IPS-18c (cell line): ENCODE measurements around the gene MED23.

Experiments used
- H3K4me3 ChIP-seq: 2 replicates; pipeline ENCODE4 v1.7.0; 2013; ENCODE audit warnings: low read depth, mild to moderate bottlenecking, low read length, moderate library complexity; ENCODE audit not compliant: insufficient read depth
- H3K9me3 ChIP-seq: one replicate; pipeline ENCODE4 v1.6.1; 2013; ENCODE audit warnings: mild to moderate bottlenecking, low read length, moderate library complexity; ENCODE audit not compliant: control insufficient read depth, insufficient read depth

MED23 gene

DNA sequence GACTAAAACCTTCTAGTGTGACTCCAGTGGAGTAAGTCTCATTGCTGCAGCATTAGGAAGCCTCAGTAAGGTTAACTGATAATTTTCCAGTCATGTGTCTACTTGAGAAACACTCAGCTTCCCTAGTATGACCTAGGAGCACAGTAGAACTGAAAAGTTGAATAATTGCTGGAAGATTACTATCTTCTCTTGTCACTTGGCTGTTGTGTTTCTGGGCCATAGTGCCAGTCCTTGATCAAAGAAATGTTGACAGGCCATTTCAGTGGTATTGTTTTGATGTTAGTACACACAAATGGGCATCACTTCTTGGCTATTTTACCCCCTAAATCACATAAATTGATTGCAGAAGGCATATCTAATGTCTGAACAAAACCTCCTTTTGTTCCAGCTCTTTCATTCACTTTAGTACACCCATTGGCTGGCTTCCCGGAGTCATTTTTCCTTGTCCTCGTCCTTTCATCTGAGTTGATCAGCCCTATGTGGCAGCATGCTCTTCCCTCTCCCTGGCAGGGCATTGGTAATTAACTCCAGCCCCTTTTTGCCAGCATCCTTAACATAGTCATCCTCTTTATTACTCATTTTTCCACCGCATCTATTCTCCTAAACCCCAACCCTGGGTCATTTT lies 15.1 kb upstream of the MED23 start:
- no peak overlapping the region for H3K4me3 ChIP-seq
- H3K9me3 ChIP-seq = no peaks in the 10 kb centered on the region

DNA sequence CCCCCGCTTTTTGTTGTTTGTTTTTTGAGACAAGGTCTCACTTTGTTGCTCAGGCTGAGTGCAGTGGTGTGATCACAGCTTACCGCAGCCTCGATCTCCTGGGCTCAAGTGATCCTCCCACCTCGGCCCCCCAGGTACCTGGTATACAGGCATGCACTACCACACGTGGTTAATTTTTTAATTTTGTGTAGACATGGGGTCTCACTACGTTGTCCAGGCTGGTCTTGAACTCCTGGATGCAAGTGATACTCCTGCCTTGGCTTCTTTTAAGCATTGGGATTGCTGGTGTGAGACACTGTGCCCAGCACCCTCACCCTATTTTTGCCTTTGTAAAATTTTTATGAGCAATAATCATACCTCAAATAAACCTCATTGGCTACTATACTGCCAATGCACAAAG lies 14.5 kb upstream of the MED23 start:
- no peak overlapping the region for H3K4me3 ChIP-seq
- no peaks in the 10 kb centered on the region for H3K9me3 ChIP-seq

DNA sequence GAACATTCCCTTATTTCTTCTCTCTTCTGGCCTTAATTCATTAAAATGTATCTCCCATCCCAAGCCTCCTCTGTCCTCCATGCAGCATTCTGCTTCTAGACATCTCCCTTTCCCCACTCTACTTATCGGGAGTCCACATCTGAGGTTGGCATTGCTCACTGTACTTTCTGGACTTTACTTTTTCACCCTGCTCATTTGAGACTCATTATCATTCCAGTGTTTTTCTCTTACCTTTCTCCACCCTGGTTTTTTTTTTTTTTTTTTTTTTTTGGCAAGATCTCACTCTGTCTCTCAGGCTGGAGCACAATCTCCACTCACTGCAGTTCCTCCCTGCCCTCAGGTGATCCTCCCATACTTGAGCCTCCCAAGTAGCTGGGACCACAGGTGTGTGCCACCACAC lies 13.5 kb upstream of the MED23 start:
- no peak overlapping the region for H3K4me3 ChIP-seq

DNA sequence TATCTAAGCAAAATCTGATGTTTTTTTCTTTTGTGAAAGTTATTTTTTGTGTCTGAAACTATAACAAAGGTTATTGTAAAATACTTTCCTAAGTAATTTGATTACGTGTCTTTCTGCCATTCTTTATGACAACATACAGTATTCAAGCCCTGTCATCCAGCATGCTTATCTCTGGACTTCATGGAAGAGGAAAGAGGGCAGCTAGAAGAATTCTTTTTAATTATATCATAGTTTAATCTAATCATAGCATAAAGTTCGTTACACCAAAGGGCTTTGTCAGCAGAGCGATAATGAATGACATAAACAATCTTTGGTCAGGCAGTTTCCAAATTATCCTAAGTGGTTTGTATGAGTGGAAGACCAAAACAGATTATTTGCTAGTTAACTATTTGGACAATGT lies 12.5 kb upstream of the MED23 start:
- no peak overlapping the region for H3K4me3 ChIP-seq
- no peaks in the 10 kb centered on the region for H3K9me3 ChIP-seq

More for the DNA sequence above, 13.5 kb upstream of the MED23 start:
- no peaks in the 10 kb centered on the region for H3K9me3 ChIP-seq

DNA sequence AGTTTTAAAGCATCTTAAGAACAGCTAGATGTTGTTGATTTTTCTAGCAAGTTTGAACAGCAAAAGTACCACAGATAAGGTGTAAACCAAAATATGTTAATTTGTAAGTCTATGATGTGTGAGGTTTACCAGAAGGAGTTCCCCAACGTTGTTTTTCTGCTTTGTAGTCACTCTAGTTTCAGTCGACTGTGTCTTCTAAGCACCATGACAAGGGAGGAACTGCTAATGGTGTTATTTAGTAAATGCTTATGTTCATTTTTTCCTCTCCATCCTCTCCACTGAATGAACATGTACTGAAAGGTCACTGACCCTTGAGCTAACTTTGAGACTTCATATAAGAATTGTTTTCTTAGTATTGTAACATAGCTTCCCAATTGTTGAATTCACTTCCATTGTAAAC lies 12.1 kb upstream of the MED23 start:
- Histone ChIP-seq H3K4me3 (no peak overlapping the region), H3K9me3 (no peaks in the 10 kb centered on the region)

DNA sequence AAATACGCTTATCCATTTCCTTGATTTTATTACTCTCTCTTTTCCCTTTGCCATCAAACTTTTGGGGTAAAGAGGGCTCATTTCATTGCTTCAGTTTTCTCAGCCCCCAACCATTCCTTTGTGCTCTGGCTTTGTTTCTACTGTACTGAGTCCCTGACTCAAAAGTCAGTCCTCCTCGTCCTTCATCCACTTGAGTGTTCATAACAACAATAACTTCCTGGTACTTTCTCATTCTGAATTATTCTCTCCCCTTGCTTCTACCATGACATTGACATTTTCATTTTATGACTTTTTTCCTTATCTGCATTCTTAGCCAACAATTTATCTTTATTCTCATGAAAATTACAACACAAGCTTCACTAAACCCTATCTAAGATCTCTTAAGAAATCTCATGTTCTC lies 10.0 kb upstream of the MED23 start:
- Histone ChIP-seq H3K4me3 (no peak overlapping the region), H3K9me3 (no peaks in the 10 kb centered on the region)

DNA sequence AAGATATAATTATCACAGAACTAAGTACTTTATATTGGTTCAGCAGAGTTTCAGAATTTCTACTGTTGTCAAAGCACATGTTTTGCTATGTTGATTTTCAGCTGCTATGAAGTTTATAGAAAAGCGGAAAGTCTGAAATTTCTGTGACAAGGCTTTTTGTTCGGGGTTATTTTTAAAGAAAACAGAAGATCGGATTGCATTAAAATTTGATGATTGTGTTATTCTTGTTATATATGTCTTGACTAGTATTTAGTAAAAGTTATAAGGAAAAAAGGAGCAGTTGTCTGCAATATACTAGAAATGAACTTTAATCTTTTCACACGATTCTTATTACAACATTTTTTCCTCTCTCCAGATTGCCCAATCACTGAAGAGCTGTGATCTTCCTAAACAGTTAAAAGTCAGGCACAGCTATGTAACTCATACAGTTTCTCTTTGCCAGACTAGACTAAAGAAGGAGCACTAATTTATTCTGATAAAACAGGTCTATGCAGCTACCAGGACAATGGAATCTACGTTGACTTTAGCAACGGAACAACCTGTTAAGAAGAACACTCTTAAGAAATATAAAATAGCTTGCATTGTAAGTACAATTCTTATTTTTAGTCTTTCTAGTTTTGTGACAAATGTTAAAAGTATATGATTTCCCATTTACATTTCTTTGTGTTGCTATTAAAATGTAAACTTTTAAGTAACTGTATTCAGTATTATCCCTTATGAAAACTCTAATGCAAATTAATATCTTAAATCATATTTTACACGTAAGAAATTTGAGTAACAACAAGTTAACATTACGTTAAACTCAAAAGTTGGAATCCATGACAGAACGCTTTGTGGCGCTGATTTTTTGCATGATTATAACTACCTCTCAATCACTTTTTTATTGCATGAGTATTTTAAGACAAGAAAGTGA lies 9.1 kb upstream of the MED23 start, which contains the start of gene ENPP3:
Gene ENPP3, plus strand, starts transcription at position 423 of the 913 bp plus-strand sequence. Its CDS starts 83 bp downstream, at position 506.
- no peaks in the 10 kb centered on the region for H3K9me3 ChIP-seq
- no peak within 1 kb of the TSS for H3K4me3 ChIP-seq

DNA sequence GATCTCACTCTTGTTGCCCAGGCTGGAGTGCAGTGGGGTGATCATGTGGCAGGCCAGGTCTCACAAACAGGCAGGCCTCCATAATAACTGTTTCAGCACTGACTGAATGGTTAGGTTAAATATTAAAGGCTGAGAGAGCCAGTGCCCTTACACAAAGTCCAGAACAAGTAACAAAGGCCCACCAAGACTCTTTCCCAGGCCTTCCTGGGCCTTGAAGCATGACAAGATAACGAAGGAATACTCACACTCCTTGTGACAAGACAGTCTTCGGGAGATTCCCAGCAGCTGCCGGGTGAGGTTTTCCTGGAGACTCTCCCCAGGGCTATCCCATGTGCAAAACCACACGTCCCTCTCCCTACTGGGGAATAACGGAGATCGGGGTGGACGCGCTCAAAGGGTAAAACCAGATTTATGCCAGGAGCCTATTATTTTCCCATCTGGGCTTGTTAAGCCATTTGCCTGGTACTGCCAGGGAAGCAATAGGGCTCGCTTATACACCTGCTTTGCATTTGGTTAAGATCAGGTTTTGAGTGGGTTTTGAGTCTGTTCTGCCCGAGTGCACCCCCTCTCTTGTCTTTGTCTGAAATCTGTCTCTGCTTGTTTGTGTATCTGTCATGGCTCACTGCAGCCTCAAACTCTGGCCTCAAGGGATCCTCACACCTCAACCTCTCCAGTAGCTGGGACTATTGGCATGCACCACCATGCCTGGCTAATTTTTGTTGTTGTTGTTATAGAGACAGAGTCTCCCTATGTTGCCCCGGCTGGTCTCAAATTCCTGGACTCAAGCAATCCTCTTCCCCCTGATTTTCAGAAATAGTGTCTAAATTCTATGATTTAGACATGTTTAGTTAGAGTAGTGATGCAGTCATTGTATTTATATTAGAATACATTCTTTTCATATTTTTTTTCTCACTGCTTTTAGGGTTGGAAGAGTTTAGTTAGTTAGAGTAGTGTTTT lies 7.6 kb upstream of the MED23 start:
- Histone ChIP-seq H3K9me3 (no peaks in the 10 kb centered on the region), H3K4me3 (no peak overlapping the region)

DNA sequence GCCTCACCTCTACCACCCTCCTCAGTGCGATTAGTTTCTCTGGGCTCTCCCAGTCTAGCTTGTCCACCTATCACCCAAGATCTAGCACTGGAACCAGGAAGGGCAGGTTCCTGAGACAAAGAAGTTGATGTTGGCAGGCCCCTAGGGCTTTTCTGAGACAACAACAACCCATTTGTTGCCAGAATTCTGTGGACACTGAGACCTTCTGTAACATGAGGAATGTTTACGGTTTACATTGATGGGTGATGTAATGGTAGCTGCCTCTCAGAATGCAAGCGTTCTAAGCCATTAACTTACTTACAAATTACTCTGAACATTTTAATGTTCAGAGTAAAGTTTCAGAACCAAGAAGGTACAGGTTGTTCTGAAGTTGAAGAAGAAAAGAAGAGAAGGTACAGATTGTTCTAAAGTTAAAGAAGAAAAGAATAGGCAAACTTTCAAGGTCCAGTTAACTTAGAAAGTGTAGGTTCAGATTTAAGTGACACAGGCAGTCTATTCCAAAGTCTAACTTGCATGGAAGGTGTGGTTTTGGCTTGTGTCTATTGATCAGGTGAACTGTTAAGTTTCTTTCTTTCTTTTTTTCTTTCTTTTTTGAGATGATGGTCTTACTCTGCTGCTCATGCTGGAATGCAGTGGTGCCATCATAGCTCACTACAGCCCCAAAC lies 3.7 kb upstream of the MED23 start:
- Histone ChIP-seq H3K9me3 (no peaks in the 10 kb centered on the region), H3K4me3 (no peak overlapping the region)

DNA sequence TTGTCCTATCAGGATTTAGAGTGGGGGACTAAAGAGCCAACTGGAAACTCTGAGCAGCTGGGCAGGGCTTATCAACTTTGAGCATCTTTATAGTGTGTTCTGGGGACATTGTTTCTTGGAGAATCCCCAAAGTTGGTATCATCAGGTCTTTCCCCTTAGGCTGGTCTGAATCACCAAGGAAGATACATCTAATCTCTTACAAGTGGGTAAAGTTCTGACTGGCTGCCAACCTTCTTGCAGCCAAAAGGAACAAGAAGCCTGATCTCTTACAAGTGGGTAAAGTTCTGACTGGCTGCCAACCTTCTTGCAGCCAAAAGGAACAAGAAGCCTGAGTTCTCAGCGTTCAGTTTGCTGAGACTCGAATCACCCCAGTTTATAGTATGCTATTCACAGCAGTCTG lies 1.6 kb upstream of the MED23 start:
- H3K4me3 ChIP-seq = no peak overlapping the region

DNA sequence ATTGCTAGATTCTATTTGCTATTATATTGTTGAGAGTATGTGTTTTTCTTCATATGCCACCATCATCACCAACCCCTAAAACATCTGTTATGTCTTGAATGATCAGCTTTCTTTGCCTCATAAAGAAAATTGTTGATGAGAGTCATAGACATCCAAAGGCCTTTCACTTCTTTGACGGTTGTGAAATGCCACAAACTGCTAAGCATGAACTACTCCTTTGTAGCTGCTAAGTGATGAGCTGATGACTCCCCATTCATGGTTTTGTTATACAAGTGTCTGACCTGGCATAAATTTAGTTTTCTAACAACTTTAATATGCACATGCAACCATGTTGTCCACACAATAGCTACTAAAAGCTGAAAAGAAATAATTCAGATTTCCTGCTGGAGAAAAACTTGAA lies 684 bp upstream of the MED23 start:
- Histone ChIP-seq H3K9me3 (no peaks in the 10 kb centered on the region), H3K4me3 (no peak overlapping the region)

More for the DNA sequence above, 1.6 kb upstream of the MED23 start:
- no peaks in the 10 kb centered on the region for H3K9me3 ChIP-seq

DNA sequence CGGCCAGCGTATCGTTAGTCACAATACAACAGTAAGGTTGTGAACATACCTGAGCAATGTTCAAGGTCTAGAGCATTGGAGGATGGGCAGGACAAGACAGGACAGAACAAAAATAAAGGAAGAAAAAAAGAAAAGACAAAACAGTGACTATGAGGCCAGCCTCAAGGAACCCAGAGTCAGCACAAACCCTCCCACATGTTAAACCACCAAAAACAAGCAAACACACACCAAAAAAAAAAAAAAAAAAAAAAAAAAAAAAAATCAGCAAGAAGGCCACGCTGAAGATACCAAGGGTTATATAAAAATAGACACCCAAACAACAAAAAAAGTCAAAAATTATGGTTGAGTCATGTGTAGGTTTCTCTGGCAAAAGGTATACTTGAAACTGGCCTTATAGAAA lies 12.8 kb downstream of the MED23 start:
- H3K9me3 ChIP-seq = no peaks in the 10 kb centered on the region
- no peak overlapping the region for H3K4me3 ChIP-seq

DNA sequence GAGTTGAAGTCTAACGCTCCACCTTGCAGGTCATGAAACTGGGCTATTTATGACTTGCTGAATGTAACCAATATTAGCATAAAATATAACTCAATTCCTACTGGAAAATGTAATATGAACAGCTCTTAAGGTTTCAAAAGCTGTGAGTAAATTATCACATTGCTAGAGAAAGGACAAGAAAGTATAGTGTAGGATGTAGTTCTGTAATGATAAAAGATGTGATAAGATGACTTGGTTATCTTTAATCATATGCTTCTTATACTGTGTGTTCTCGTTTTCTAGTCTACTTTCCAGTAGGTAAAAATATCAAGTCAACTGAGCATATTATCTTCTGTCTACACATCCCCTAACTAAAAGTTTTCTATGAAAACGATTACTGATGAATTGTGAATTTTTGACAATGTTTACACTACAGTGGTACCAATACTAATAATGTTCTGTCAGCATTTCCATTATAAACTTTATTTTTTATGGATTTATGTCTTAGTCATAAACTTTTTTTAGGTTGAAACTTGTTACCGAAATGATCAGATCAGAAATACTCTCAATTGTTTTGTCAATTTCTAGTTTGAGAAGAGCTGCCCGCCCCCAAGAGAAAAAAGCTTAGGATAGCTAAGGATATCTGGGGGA lies 14.6 kb downstream of the MED23 start:
- Histone ChIP-seq H3K9me3 (no peaks in the 10 kb centered on the region), H3K4me3 (no peak overlapping the region)

DNA sequence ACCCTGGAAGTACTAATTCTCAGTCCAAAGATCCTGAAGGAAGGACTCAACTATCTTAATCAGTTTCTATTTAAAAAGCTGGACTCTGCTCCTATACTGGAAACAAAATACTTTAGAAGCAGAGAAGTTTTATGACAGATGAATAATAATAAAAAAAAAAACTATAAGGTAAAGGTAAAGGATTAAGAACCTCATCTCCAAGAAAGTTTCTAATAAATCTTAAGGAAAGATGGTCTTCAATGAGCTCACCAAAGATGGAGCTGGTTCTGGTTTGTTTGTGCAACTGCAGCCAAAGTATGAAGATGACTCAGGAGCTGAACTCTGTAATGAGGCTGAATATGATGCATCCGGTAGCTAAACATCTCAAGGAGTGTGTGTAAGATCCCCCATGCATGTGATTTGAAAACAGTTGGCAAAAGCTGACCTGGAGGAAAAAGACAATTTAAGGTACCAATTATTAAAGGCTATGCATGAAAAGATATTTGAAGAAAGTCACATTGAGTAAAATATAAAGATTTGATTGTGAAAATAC lies 25.2 kb downstream of the MED23 start:
- no peak overlapping the region for H3K4me3 ChIP-seq
- no peaks in the 10 kb centered on the region for H3K9me3 ChIP-seq

DNA sequence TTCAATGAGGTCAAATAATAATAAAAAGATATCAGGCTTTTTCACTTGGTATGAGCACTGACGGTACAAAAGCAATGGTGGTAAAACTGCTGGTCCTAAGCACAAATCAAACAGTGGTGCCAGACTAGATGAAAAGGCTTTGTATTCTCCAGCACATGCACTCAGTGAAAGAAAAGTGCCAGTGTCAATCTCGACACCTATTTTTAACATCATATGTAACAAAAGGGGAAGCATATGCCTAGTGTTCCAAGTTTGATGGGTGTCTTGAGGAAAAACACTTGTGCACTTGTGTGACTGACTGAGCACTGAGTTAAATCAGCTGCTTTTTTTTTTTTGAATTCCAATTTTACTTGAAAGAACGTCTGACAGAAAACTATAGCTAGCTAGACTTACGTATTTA lies 27.3 kb downstream of the MED23 start:
- Histone ChIP-seq H3K9me3 (no peaks in the 10 kb centered on the region), H3K4me3 (no peak overlapping the region)

DNA sequence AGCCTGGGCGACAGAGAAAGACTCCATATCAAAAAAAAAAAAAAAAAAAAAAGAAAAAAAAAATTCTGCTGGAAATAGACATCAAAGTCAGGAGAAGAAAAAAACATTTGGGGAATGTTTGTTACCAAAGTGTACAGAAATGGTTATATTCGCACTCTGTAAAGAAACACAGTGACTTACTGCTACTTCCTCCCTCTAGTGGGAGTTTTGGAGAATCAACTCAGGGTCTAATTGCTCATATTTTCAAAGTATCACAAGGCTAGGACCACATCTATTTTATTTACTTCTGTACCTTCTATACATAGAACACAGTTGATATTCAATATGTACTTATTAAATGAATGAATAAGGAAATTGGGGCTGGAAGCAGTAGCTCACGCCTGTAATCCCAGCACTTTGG lies 30.6 kb downstream of the MED23 start:
- no peaks in the 10 kb centered on the region for H3K9me3 ChIP-seq
- H3K4me3 ChIP-seq = no peak overlapping the region
